ENCODE measurements around the gene DNAJC9. TPM values are rescaled to one million over a fixed set of nuclear protein-coding genes. Genes with fewer than 3 reads are reported as not detected.

The DNAJC9 gene
- total RNA-seq, 2 experiments from 2014 or later: 63.0 to 83.3 TPM

GRCh38 chr10:73238990-73239566 lies 8.0 kb downstream of the DNAJC9 start:
- Histone ChIP-seq H3K4me3 (ENCODE audit: low read depth, low read length, poor library complexity, severe bottlenecking) (no peak overlapping the region), H3K27ac (ENCODE audit: low read depth, low read length, poor library complexity, severe bottlenecking) (no peak overlapping the region), H3K36me3 (ENCODE audit: insufficient read depth, low read length) (peaks cover 95% of the 10 kb centered on the region), H4K20me1 (ENCODE audit: insufficient read depth, low read length) (peaks cover 9% of the 10 kb centered on the region; the same call in 1 of the 2 replicates), H3K9me2 (ENCODE audit: insufficient read depth, low read length) (no peaks in the 10 kb centered on the region), H2AFZ (ENCODE audit: low read length) (no peak overlapping the region), H3K79me2 (ENCODE audit: insufficient read depth, low read depth, low read length) (peaks cover 27% of the 10 kb centered on the region), H3K4me1 (ENCODE audit: insufficient read depth, low read length, poor library complexity, severe bottlenecking) (peaks cover 9% of the 10 kb centered on the region), H3K9me3 (ENCODE audit: low read length) (no peaks in the 10 kb centered on the region), H3K4me2 (ENCODE audit: low read length) (no peak overlapping the region)
- no TSS peak for BruUV-seq (replicated peaks)
- POLR2A ChIA-PET: no interaction called here
- TF ChIP-seq CTCF (conservative IDR thresholded peaks at IDR 0.05; ENCODE audit: low read length) (no peak), EZH2phosphoT487 (IDR thresholded peaks at IDR 0.05; ENCODE audit: borderline replicate concordance, low read depth, low read length) (no peak)
- intact Hi-C loops (cut with micrococcal nuclease; ENCODE audit: unreplicated experiment): no loop called here
- CTCF ChIA-PET (ENCODE audit: unreplicated experiment): no interaction called here
- DNase-seq (ENCODE audit: low spot score): no peak

- intact Hi-C loops (cut with micrococcal nuclease; ENCODE audit: unreplicated experiment): no loop called here
- peaks cover 82% of the 10 kb centered on the region for H3K36me3 ChIP-seq (ENCODE audit: insufficient read depth, low read length)
- CTCF ChIA-PET (ENCODE audit: unreplicated experiment): no interaction called here
Measured at GRCh38 chr10:73234695-73235094, 12.4 kb downstream of the DNAJC9 start.

More at GRCh38 chr10:73234695-73235094, 12.4 kb downstream of the DNAJC9 start:
- H3K4me2 ChIP-seq (ENCODE audit: low read length): no peak overlapping the region
- POLR2A ChIA-PET: interaction anchor here (1.6 to 1.9 kb wide), 3 partner anchors 12 to 18 kb away, joined by 4 to 8 read pairs (median 7); partner anchors contain the start of genes DNAJC9 and MRPS16
- no peak overlapping the region for H2AFZ ChIP-seq (ENCODE audit: low read length)
- no peaks in the 10 kb centered on the region for H4K20me1 ChIP-seq (ENCODE audit: insufficient read depth, low read length)
- no peak overlapping the region for H3K27ac ChIP-seq (ENCODE audit: low read depth, low read length, poor library complexity, severe bottlenecking)
- H3K9me3 ChIP-seq (ENCODE audit: low read length): no peaks in the 10 kb centered on the region
- H3K79me2 ChIP-seq (ENCODE audit: insufficient read depth, low read depth, low read length): no peaks in the 10 kb centered on the region
- no TSS peak for BruUV-seq (replicated peaks)
- TF ChIP-seq EZH2phosphoT487 (IDR thresholded peaks at IDR 0.05; ENCODE audit: borderline replicate concordance, low read depth, low read length): no peak
- TF ChIP-seq CTCF (conservative IDR thresholded peaks at IDR 0.05; ENCODE audit: low read length): no peak
- no peaks in the 10 kb centered on the region for H3K9me2 ChIP-seq (ENCODE audit: insufficient read depth, low read length)
- no peak for DNase-seq (ENCODE audit: low spot score)
- H3K4me1 ChIP-seq (ENCODE audit: insufficient read depth, low read length, poor library complexity, severe bottlenecking): no peaks in the 10 kb centered on the region
- no peak overlapping the region for H3K4me3 ChIP-seq (ENCODE audit: low read depth, low read length, poor library complexity, severe bottlenecking)

Data from OCI-LY7 (cell line).